ENCODE measurements around the gene TUBG1.
"Not testable (repeated sequence)": the region's sequence is repeated elsewhere in the genome, so short reads cannot be mapped to it uniquely, and the experiment has no call there.

The TUBG1 gene

GRCh38 chr17:42623732-42624596, 14.5 kb downstream of the TUBG1 start:
- no peak for DNase-seq (ENCODE audit: low spot score)

GRCh38 chr17:42627032-42627764, 17.7 kb downstream of the TUBG1 start:
- DNase-seq (ENCODE audit: low spot score) = not testable (repeated sequence)

GRCh38 chr17:42629411-42630009, 20.0 kb downstream of the TUBG1 start:
- no peak for DNase-seq (ENCODE audit: low spot score)

- no peak for DNase-seq (ENCODE audit: low spot score)
Observed at GRCh38 chr17:42632949-42633444, 23.5 kb downstream of the TUBG1 start.

GRCh38 chr17:42639525-42640113, 30.1 kb downstream of the TUBG1 start:
- DNase-seq (ENCODE audit: low spot score) = no peak

- DNase-seq (ENCODE audit: low spot score) = no peak
Observed at GRCh38 chr17:42640121-42640520, 30.6 kb downstream of the TUBG1 start.

- DNase-seq (ENCODE audit: low spot score) = no peak
Observed at GRCh38 chr17:42642336-42642735, 32.9 kb downstream of the TUBG1 start.

GRCh38 chr17:42647778-42648177, 38.3 kb downstream of the TUBG1 start:
- DNase-seq (ENCODE audit: low spot score) = no peak

- no peak for DNase-seq (ENCODE audit: low spot score)
Observed at GRCh38 chr17:42651392-42651791, 41.9 kb downstream of the TUBG1 start.

GRCh38 chr17:42653179-42654124, 44.0 kb downstream of the TUBG1 start:
- no peak for DNase-seq (ENCODE audit: low spot score)

- DNase-seq (ENCODE audit: low spot score) = no peak
Observed at GRCh38 chr17:42655528-42655927, 46.0 kb downstream of the TUBG1 start.

- DNase-seq (ENCODE audit: low spot score) = no peak
Observed at GRCh38 chr17:42657824-42658588, 48.5 kb downstream of the TUBG1 start.

GRCh38 chr17:42659079-42659931, 49.8 kb downstream of the TUBG1 start, which contains the start of gene TUBG2:
TSS of gene TUBG2 (plus strand) at chr17:42659284. CDS start at chr17:42659504, 220 bp downstream.
- peak; percentile 99 for DNase-seq (ENCODE audit: low spot score)

- not testable (repeated sequence) for DNase-seq (ENCODE audit: low spot score)
Observed at GRCh38 chr17:42659932-42660274, 50.4 kb downstream of the TUBG1 start.

- peak; percentile 74 for DNase-seq (ENCODE audit: low spot score)
Observed at GRCh38 chr17:42660692-42661345, 51.3 kb downstream of the TUBG1 start.

All from COLO829 (cell line).